Pancreas (tissue), 10 donors: ENCODE measurements around the gene MAGOHB. TPM values are rescaled to one million over a fixed set of nuclear protein-coding genes. Genes with fewer than 3 reads are reported as not detected.
"Not testable (repeated sequence)": the region's sequence is repeated elsewhere in the genome, so short reads cannot be mapped to it uniquely, and the experiment has no call there.

Experiments
- ATAC-seq, 4 donors: fragments of 200-7000 bp; cut with Tn5 transposase; one replicate each; pipeline versions ENCODE4 v1.8.0 to v1.9.1; 2020; ENCODE audit warnings: mild to moderate bottlenecking in 4 of 4, moderate library complexity in 4 of 4
- DNase-seq, 6 donors: peaks; one replicate each; pipeline ENCODE4 v3.0.0-alpha.2; 2020
- FAIRE-seq: peaks from 2 replicates; lab custom pipeline; 2012; peaks lifted over from hg19 to GRCh38; lab: Jason Lieb, UNC
- H3K27ac ChIP-seq, 4 donors: fragments of 200-600 bp; sonication (generic); 1 replicate in 3 of 4; 2 replicates in 1 of 4; pipeline versions ENCODE4 v1.5.0 to v1.8.0; 2020
- H3K27me3 ChIP-seq, 4 donors: fragments of 200-600 bp; one replicate each; pipeline ENCODE4 v1.8.0; 2021
- H3K36me3 ChIP-seq, 3 donors: fragments of 200-600 bp; sonication (generic) in 1 of 3; one replicate each; pipeline versions ENCODE4 v1.5.0 to v1.8.0; 2020 to 2021
- H3K4me1 ChIP-seq, 3 donors: fragments of 200-600 bp; one replicate each; pipeline ENCODE4 v1.8.0; 2021
- H3K4me3 ChIP-seq, 4 donors: fragments of 200-600 bp; sonication (generic) in 2 of 4; one replicate each; pipeline versions ENCODE4 v1.5.0 to v1.8.0; 2020 to 2021
- H3K9me3 ChIP-seq, 4 donors: fragments of 200-600 bp; one replicate each; pipeline ENCODE4 v1.8.0; 2021
- CTCF ChIP-seq, 4 donors: fragments of 200-600 bp; sonication (generic) in 3 of 4; IDR thresholded peaks; one replicate each; pipeline versions ENCODE4 v1.5.0 to v1.8.0; 2021; ENCODE audit warnings: antibody characterized with exemption in 4 of 4
- WGBS, 2 donors: extraction: QIAGEN DNeasy Blood & Tissue Kit; methylation state at CpG; one replicate each; pipeline ENCODE4 v1.1.7; 2013; 5-methylcytosine and 5-hydroxymethylcytosine counted together
- intact Hi-C, 3 donors: fragments of 100-400 bp; cut with DNase I; formaldehyde crosslinking; loops; one replicate each; pipeline versions ENCODE4 v1.11.1 to v1.14.2; 2022
- polyA plus RNA-seq, 2 donors: library from polyadenylated mRNA; stranded (reverse); fragments of 200-250 nt; gene quantifications; one replicate each; pipeline ENCODE4 v1.2.3, GENCODE V29; 2013
- total RNA-seq, 6 donors: library from RNA; stranded (reverse); fragmentation: NEBNext Ultra II Directional in 4 of 6; extraction: Animal tissue kit (Norgen Biotek cat#: 25700) in 4 of 6; gene quantifications; one replicate each; pipeline versions ENCODE4 v1.2.1 to v1.2.4, GENCODE V29; 2021 to 2023
- donor health status: healthy with polysubstance abuse.
- donor health status: DM: no; HTN: no; CAD: no; lungs with moderate emphysema.
- donor health status: DM: no; HTN: no; CAD: no.
- donor health status: control.
- donor health status: control.
- donor health status: Bipolar disorder and iron deficiency.
- donor health status: DM: yes; HTN: yes; CAD: no.
- donor health status: DM: no; HTN: no; CAD: no.
- donor health status: DM: no; HTN: no; CAD: no.
- donor health status: DM: yes; HTN: yes; CAD: no.

The MAGOHB gene
- total and polyA plus RNA-seq, 8 donors: 5.4 to 18.6 (median 9.8) TPM

- no peak overlapping the region for H3K4me3 ChIP-seq
- no peak for TF ChIP-seq CTCF (IDR thresholded peaks at IDR 0.05)
- FAIRE-seq (no peak), ATAC-seq (no peak), DNase-seq (no peak)
- H3K27me3 ChIP-seq: no peaks in the 10 kb centered on the region
- intact Hi-C loops: no loop called here
- H3K36me3 ChIP-seq: no peaks in the 10 kb centered on the region
- no peaks in the 10 kb centered on the region for H3K4me1 ChIP-seq
- no peak overlapping the region for H3K27ac ChIP-seq
- no peaks in the 10 kb centered on the region for H3K9me3 ChIP-seq
- WGBS, 2 donors: 91 to 93% methylated on average over 3 of the region's 3 CpGs
Observed at GRCh38 chr12:10590966-10591365, 22.4 kb downstream of the MAGOHB start.

GRCh38 chr12:10584415-10584814 lies 29.0 kb downstream of the MAGOHB start:
- no peak for FAIRE-seq
- WGBS, 2 donors: 87% methylated on average over 1 of the region's 1 CpG
- no peaks in the 10 kb centered on the region for H3K9me3 ChIP-seq

DNA sequence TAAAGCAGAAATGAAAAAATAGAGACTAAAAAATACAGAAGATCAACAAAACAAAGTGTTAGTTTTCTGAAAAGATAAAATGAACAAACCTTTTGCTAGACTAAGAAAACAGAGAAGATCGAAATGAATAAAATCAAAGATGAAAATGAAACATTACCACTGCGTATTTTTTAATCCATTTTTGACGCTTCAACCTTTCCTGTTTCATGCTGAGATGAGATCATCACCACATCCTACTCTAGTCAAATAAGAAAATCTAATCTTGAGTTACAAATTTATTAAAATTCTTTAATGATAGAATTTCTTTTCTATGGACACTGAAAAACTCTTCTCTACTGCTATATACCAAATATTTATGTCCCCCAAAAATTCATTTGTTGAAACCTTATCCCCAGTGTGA lies 30.7 kb downstream of the MAGOHB start:
- Histone ChIP-seq H3K27ac (no peak overlapping the region), H3K36me3 (no peaks in the 10 kb centered on the region), H3K4me1 (no peaks in the 10 kb centered on the region), H3K9me3 (no peaks in the 10 kb centered on the region), H3K4me3 (no peak overlapping the region), H3K27me3 (no peaks in the 10 kb centered on the region)
- intact Hi-C loops: no loop called here
- no peak for DNase-seq
- no peak for FAIRE-seq
- ATAC-seq: no peak
- no peak for TF ChIP-seq CTCF (IDR thresholded peaks at IDR 0.05)
- WGBS, 2 donors: 97 to 98% methylated on average over 3 of the region's 3 CpGs

More at GRCh38 chr12:10584415-10584814, 29.0 kb downstream of the MAGOHB start:
- no peaks in the 10 kb centered on the region for H3K27me3 ChIP-seq
- no peaks in the 10 kb centered on the region for H3K36me3 ChIP-seq
- DNase-seq: no peak
- ATAC-seq: no peak
- intact Hi-C loops: no loop called here
- H3K27ac ChIP-seq: no peak overlapping the region
- no peak overlapping the region for H3K4me3 ChIP-seq
- no peaks in the 10 kb centered on the region for H3K4me1 ChIP-seq
- TF ChIP-seq CTCF (IDR thresholded peaks at IDR 0.05): no peak

DNA sequence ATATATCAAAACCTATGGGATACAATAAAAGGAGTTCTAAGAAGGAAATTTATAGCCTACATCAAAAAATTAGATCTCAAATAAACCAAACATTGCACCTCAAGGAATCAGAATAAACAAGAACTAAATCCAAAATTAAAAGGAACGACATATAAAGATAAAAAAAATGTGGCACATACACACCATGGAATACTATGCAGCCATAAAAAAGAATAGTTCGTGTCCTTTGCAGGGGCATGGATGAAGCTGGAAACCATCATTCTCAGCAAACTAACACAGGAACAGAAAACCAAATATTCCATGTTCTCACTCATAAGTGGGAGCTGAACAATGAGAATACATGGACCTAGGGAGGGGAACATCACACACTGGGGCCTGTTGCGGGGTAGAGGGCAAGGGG lies 31.3 kb downstream of the MAGOHB start:
- not testable (repeated sequence) for ATAC-seq, FAIRE-seq
- 80 to 92% methylated on average over 3 of the region's 3 CpGs for WGBS, 2 donors

GRCh38 chr12:10574307-10574706 lies 39.1 kb downstream of the MAGOHB start:
- no peak for FAIRE-seq
- WGBS, 2 donors: 61 to 64% methylated on average over 2 of the region's 2 CpGs

More for the DNA sequence above, 31.3 kb downstream of the MAGOHB start:
- intact Hi-C loops, H3K4me1 ChIP-seq, H3K27me3 ChIP-seq, H3K9me3 ChIP-seq, H3K27ac ChIP-seq, DNase-seq, H3K36me3 ChIP-seq, H3K4me3 ChIP-seq: not testable (repeated sequence)

GRCh38 chr12:10572021-10572490 lies 41.4 kb downstream of the MAGOHB start:
- FAIRE-seq, H3K36me3 ChIP-seq, H3K27ac ChIP-seq, H3K9me3 ChIP-seq, H3K27me3 ChIP-seq, H3K4me3 ChIP-seq, intact Hi-C loops, DNase-seq, H3K4me1 ChIP-seq: not testable (repeated sequence)
- ATAC-seq: peak in 1 of 4 donors; percentile 62
- WGBS, 2 donors: 19 to 20% methylated on average over 3 of the region's 3 CpGs

More at GRCh38 chr12:10574307-10574706, 39.1 kb downstream of the MAGOHB start:
- Histone ChIP-seq H3K4me3 (no peak overlapping the region), H3K27me3 (no peaks in the 10 kb centered on the region), H3K9me3 (no peaks in the 10 kb centered on the region), H3K4me1 (no peaks in the 10 kb centered on the region), H3K36me3 (no peaks in the 10 kb centered on the region), H3K27ac (no peak overlapping the region)
- no peak for TF ChIP-seq CTCF (IDR thresholded peaks at IDR 0.05)
- no peak for ATAC-seq
- no peak for DNase-seq
- intact Hi-C loops: no loop called here
